Right lobe of liver (tissue), 6 donors: ENCODE data around the gene RIMS1. TPM values are rescaled to one million over a fixed set of nuclear protein-coding genes. Genes with fewer than 3 reads are reported as not detected.

ENCODE experiments used
- ATAC-seq, 4 donors: fragments of 200-7000 bp; cut with Tn5 transposase; one replicate each; pipeline ENCODE4 v1.9.1; 2020; ENCODE audit warnings: mild to moderate bottlenecking in 4 of 4, moderate library complexity in 4 of 4
- DNase-seq, 3 donors: peaks; one replicate each; pipeline ENCODE4 v3.0.0-alpha.2; 2020
- H3K27ac ChIP-seq, 3 donors: fragments of 200-600 bp; one replicate each; pipeline ENCODE4 v1.8.0; 2022
- H3K27me3 ChIP-seq, 2 donors: fragments of 200-600 bp; one replicate each; pipeline ENCODE4 v1.8.0; 2022
- H3K36me3 ChIP-seq, 4 donors: fragments of 200-600 bp; sonication (generic) in 1 of 4; one replicate each; pipeline versions ENCODE4 v1.5.1 to v1.8.0; 2017 to 2022; ENCODE audit warnings: control low read depth in 1 of 4
- H3K4me1 ChIP-seq, 4 donors: fragments of 200-600 bp; sonication (generic) in 1 of 4; one replicate each; pipeline versions ENCODE4 v1.5.1 to v1.8.0; 2017 to 2022; ENCODE audit warnings: control low read depth in 1 of 4
- H3K4me3 ChIP-seq, 3 donors: fragments of 200-600 bp; one replicate each; pipeline ENCODE4 v1.8.0; 2022
- H3K9me3 ChIP-seq, 4 donors: fragments of 200-600 bp; sonication (generic) in 1 of 4; one replicate each; pipeline versions ENCODE4 v1.5.1 to v1.8.0; 2017 to 2022; ENCODE audit warnings: control low read depth in 1 of 4
- CTCF ChIP-seq, 4 donors: fragments of 200-600 bp in 3 of 4; fragments of 450-650 bp in 1 of 4; IDR thresholded peaks; one replicate each; pipeline versions ENCODE4 v1.5.1 to v1.8.0; 2016 to 2022; ENCODE audit warnings: antibody characterized with exemption in 4 of 4, mild to moderate bottlenecking in 2 of 4
- POLR2A ChIP-seq: fragments of 450-650 bp; IDR thresholded peaks from one replicate; pipeline ENCODE4 v1.6.1; 2017; ENCODE audit warnings: antibody characterized with exemption, mild to moderate bottlenecking
- WGBS: methylation state at CpG from one replicate; pipeline ENCODE4 v1.1.6; 2018; ENCODE audit warnings: low coverage, low lambda C conversion rate; ENCODE audit not compliant: insufficient coverage; ENCODE audit errors: missing lambda C conversion rate; 5-methylcytosine and 5-hydroxymethylcytosine counted together
- intact Hi-C, 2 donors: fragments of 100-400 bp; cut with DNase I; formaldehyde crosslinking; loops; one replicate each; pipeline versions ENCODE4 v1.11.2 to v1.14.1; 2022
- total RNA-seq, 6 experiments: library from RNA; depleted of rRNA in 2 of 6; stranded (reverse); fragments of >200 nt in 2 of 6; fragmentation: NEBNext Ultra II Directional in 3 of 6; extraction: Animal tissue kit (Norgen Biotek cat#: 25700) in 3 of 6; gene quantifications; one replicate each; pipeline versions ENCODE4 v1.1.0 to v1.2.4, GENCODE V29; 2016 to 2023
- donor health status: DM: no; HTN: yes; CAD: no.
- donor health status: DM: no; HTN: no; CAD: no.
- donor health status: DM: no; HTN: no; CAD: no.
- donor health status: DM: no; HTN: yes; CAD: no.
- donor health status: DM: no; HTN: yes; CAD: no.

The RIMS1 gene
- total RNA-seq, 6 experiments from 2014 or later, result 0.09 to 0.69 TPM; not detected in 4

DNA sequence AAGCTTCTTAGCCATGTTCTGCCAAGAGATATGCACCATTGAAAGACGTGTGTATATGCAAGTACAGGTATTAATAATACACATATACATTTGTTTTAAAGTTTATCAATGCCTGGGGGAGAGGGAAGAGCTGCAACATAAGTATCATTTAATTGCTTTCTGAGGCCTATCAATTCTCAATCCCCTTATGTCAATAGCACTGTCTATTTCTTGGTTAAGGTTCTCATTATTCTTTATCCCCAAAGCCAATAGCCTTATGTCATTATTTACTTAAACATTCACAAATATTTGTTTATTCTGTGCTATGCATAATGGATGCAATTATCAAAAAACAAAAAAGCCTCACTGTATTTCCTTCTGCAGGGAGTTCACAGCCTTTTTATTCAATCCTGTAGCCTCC lies 385.2 kb downstream of the RIMS1 start:
- Histone ChIP-seq H3K4me1 (no peaks in the 10 kb centered on the region), H3K4me3 (no peak overlapping the region), H3K36me3 (no peaks in the 10 kb centered on the region), H3K9me3 (no peaks in the 10 kb centered on the region), H3K27me3 (no peaks in the 10 kb centered on the region), H3K27ac (no peak overlapping the region)
- WGBS, result 39% methylated on average over 1 of the region's 1 CpG
- TF ChIP-seq CTCF (IDR thresholded peaks at IDR 0.05), result no peak
- no peak for TF ChIP-seq POLR2A
- no peak for DNase-seq
- intact Hi-C loops, result no loop called here
- ATAC-seq, result no peak

- H3K9me3 ChIP-seq, result no peaks in the 10 kb centered on the region
- WGBS, result 48% methylated on average over 1 of the region's 1 CpG
- no peaks in the 10 kb centered on the region for H3K36me3 ChIP-seq
- no peaks in the 10 kb centered on the region for H3K27me3 ChIP-seq
- no peak for ATAC-seq
- intact Hi-C loops, result no loop called here
- no peak for DNase-seq
- H3K27ac ChIP-seq, result no peak overlapping the region
- no peak for TF ChIP-seq CTCF (IDR thresholded peaks at IDR 0.05)
- TF ChIP-seq POLR2A, result no peak
- H3K4me3 ChIP-seq, result no peak overlapping the region
- H3K4me1 ChIP-seq, result no peaks in the 10 kb centered on the region
These were observed 386.6 kb downstream of the RIMS1 start for GRCh38 chr6:72272958-72273357.

DNA sequence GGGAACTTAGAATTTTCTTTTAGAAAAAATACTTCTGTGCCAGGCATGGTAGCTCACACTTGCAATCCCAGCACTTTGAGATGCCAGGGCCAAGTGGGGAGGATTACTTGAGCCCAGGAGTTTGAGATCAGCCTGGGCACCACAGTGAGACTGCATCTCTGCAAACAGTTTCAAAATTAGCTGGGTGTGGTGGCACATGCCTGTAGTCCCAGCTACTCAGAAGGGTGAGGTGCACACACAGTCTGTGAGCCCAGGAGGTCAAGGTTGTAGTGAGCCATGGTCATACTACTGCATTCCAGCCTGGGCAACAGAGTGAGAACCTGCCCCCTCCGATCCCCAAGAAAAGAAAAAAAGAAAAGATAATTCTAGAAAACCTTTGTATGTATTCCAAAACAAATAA lies 389.5 kb downstream of the RIMS1 start:
- Histone ChIP-seq H3K36me3 (no peaks in the 10 kb centered on the region), H3K27me3 (no peaks in the 10 kb centered on the region), H3K27ac (no peak overlapping the region), H3K9me3 (no peaks in the 10 kb centered on the region), H3K4me3 (no peak overlapping the region), H3K4me1 (no peaks in the 10 kb centered on the region)
- ATAC-seq (no peak), DNase-seq (no peak)
- intact Hi-C loops, result no loop called here
- TF ChIP-seq CTCF (IDR thresholded peaks at IDR 0.05) (no peak), POLR2A (no peak)
- 44% methylated on average over 1 of the region's 1 CpG for WGBS

DNA sequence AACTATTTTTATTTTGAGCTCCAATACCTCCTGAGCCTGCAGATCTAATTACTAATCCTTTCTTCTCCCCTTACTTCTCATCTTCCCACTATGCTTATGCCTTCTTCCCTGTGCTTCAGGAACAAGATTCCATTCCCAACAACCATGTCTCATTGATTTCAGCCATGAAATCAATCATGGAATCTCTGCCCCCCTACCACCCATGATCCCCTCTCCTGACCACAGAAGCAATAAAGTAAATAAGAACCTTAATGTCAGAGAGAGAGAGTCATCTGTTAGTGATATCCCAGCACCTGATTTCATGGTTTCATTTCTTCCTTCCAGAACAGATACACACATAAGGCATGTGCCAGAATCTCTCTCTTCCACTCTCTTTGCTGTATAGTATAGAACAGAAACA lies 395.9 kb downstream of the RIMS1 start:
- Histone ChIP-seq H3K27ac (no peak overlapping the region), H3K36me3 (no peaks in the 10 kb centered on the region), H3K4me1 (no peaks in the 10 kb centered on the region), H3K9me3 (no peaks in the 10 kb centered on the region), H3K27me3 (no peaks in the 10 kb centered on the region), H3K4me3 (no peak overlapping the region)
- intact Hi-C loops, result no loop called here
- DNase-seq (no peak), ATAC-seq (no peak)
- TF ChIP-seq POLR2A (no peak), CTCF (IDR thresholded peaks at IDR 0.05) (no peak)

DNA sequence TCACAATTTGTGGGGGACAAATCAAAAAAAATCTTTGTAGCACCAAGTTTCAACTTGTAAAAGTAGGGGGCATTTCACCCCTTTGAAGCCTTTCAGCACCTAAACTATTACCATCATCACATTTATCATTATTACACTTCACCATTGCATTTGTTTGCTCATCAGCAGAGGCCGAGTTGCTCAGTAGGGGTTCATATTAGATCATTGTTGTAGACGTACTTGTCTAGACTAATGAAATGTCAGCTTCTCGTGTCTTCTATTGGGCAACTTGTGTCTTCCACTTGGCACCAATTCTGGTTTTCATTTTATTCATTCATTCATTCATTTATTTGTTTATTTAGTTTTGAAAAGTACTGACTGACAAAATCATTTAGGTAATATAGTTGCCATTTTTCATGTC lies 397.2 kb downstream of the RIMS1 start:
- TF ChIP-seq CTCF (IDR thresholded peaks at IDR 0.05) (no peak), POLR2A (no peak)

More for the DNA sequence above, 397.2 kb downstream of the RIMS1 start:
- Histone ChIP-seq H3K27ac (no peak overlapping the region), H3K36me3 (no peaks in the 10 kb centered on the region), H3K9me3 (no peaks in the 10 kb centered on the region), H3K4me3 (no peak overlapping the region), H3K27me3 (no peaks in the 10 kb centered on the region), H3K4me1 (no peaks in the 10 kb centered on the region)
- 36% methylated on average over 3 of the region's 3 CpGs for WGBS
- no peak for DNase-seq
- intact Hi-C loops, result no loop called here
- no peak for ATAC-seq
